ENCODE results near the gene ETV3.
A peak's percentile ranks its signal among the peaks of the same experiment; 100 is the strongest.

The ETV3 gene

DNA sequence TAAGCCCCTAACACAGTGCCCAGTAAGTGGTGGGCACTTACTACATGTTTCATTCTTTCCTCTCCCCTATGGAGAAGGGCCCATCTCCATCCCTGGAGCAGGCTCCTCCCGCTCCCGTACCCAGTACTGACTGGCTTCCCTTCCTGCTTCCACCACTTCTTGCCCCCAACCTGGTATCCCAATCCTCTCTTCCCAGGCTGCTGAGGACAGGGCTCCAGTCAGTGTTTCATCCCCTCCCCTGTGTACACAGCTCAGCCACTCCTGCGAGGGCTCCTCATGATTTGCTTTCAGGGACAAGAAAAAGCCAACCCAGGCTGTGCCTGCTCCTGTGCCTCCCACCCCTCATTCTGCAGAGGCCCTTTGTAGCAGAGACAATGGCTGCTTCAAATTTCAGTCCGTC is 20.8 kb upstream of the ETV3 start:
- DNase-seq, result no peak

GRCh38 chr1:157157501-157158190 is 19.5 kb upstream of the ETV3 start:
- no peak for DNase-seq

GRCh38 chr1:157156058-157156541 is 17.9 kb upstream of the ETV3 start:
- DNase-seq, result peak; percentile 78

- no peak for DNase-seq
These were observed 17.5 kb upstream of the ETV3 start for GRCh38 chr1:157155658-157156057.

DNA sequence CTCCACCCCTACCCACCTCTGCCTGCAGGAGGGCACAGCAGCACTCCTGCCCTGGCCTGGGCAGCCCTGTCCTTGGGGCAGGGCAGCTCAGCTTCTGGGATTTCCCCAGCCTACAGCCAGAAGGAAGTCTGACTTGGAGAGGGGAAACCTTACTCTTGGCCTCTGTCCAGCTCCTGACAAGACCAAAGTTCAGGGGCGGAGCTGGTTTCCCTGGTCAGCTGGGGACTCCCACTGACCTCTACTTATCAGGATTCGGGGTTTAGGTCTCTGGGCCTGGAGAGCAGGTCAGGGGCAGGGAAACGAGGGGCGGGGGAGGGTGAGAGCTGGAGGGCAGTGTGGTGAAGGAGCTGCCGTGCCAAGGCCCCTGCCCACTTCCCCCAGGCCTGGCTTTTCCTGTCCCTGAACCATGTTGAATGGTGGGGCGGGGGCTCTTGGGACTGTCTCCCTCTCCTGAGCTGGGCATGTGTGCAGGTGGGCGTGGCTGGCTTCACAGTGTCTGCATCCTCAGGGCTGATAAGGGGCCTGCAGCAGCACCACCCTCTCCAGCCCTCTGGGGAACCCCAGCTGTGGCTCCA is 16.8 kb upstream of the ETV3 start:
- DNase-seq, result no peak

GRCh38 chr1:157154291-157154690 is 16.1 kb upstream of the ETV3 start:
- DNase-seq, result no peak

GRCh38 chr1:157153746-157154145 is 15.6 kb upstream of the ETV3 start:
- no peak for DNase-seq

DNA sequence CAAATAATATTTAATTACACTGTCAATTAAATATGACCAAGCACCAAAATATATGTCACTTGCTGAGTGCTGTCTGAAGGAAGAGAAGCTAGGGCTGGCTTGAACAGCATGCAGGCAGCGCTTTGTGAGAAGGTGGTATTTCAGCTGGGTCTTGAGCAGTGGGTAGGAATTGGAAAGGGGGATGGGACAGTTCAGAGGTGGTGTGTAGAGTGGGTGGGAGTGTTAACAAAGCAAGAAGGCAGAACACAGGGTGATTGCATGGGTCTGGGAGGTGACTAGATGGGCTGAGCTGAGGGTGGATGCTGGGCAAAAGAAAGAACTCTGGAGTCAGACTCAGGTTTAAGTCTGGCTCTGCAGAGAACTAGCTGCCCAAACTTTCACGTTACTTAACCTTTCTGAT is 14.3 kb upstream of the ETV3 start:
- no peak for DNase-seq

- no peak for DNase-seq
These were observed 13.3 kb upstream of the ETV3 start for GRCh38 chr1:157151506-157151905.

DNA sequence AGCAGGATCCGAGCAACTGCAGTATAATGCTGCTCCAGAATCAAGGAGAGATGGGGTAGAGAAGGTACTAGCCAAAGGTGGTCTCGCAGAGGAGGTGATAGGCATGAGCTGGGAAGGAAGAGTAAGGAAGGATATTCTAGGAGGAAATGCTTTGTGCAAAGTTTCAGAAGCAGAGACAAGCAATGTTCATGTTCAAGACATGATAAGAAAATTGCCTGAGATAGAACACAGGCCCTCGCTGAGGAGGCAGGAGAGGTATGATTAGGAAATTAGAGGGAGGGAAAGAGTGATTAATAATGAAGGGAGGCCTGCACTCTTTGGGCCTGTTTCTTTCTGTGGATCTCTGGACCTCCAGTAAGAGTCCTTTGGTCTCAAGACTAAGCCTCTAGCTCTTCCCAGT is 12.9 kb upstream of the ETV3 start:
- no peak for DNase-seq

GRCh38 chr1:157150631-157151030 is 12.4 kb upstream of the ETV3 start:
- no peak for DNase-seq

DNA sequence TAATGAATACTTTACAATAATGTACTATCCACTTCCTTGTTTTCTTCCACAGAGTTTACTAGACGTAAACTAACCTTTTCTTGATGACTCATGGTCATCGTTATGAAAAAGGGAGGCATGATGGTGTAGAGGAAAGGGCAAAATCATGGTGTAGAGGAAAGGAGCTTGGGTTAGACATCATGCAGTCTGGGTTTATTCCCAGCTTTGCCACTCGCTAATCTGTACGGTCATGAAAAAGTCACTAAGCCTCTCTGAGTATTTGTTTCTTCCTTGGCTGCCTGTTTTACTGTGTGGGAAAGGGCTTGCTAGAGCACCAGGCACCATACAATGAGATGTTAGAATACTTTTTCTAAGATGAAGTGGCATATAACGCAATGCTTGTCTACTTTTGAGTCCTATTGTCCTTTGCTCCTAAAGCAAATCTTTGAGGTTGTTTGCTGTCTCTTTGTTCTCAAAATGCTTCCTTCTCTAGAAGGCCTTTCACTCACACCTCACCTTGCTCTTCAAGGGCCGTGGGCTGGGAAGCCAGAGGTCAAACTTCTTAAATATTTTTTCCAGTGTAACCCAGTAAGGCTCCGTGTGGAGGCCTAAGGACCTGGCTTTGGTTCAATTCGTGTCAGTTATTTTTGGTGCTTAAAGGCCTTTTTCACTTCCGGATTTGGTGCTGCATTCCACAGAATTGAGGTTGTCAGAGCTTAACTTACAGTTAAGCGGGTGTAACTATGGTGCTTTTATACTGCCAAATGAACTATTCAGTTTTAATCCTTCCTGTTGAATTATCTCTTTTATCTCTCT is 9.9 kb upstream of the ETV3 start:
- no peak for DNase-seq

- no peak for DNase-seq
These were observed 8.8 kb upstream of the ETV3 start for GRCh38 chr1:157147037-157147436.

GRCh38 chr1:157146244-157146643 is 8.0 kb upstream of the ETV3 start:
- DNase-seq, result no peak

DNA sequence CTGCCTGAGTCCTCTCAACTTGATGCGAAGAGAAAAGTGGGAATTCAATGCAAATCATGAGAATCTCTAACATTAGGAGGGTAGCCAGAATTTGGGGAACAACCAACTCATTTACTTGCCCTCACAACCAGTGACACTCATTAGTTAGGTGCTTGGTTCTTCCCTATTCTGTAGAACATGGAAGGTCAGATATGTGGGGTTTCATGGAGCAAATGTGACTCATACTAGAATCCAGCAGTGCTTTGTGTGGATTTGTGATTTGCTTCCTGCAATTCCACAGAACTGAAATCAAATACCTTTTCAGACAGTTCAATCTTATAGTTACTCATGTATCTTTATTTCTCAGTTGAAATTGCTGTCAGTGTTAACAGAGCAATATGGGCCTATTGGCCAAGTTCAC is 6.9 kb upstream of the ETV3 start:
- no peak for DNase-seq

DNA sequence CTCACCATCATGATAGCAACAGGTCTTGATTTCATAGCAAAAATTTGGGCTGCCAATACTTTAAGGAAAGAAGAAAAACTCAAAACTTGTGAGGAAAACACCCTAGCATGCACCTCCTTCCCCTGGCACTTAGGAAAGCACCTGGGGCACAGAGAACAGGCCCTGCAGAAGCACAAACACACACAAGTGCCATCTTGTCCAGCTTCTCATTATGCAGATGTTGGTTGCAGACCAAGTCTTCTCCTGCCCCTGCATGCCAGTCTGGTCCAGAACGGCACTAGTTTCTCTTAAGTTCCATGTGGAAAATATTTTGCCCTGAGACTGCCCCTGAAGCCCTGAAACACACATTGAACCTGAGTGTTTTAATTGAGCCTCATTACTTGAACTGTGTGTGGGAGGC is 6.3 kb upstream of the ETV3 start:
- no peak for DNase-seq

GRCh38 chr1:157142765-157143423 is 4.7 kb upstream of the ETV3 start:
- DNase-seq, result no peak

- DNase-seq, result no peak
These were observed 4.0 kb upstream of the ETV3 start for GRCh38 chr1:157142201-157142600.

GRCh38 chr1:157141212-157141855 is 3.1 kb upstream of the ETV3 start:
- no peak for DNase-seq

DNA sequence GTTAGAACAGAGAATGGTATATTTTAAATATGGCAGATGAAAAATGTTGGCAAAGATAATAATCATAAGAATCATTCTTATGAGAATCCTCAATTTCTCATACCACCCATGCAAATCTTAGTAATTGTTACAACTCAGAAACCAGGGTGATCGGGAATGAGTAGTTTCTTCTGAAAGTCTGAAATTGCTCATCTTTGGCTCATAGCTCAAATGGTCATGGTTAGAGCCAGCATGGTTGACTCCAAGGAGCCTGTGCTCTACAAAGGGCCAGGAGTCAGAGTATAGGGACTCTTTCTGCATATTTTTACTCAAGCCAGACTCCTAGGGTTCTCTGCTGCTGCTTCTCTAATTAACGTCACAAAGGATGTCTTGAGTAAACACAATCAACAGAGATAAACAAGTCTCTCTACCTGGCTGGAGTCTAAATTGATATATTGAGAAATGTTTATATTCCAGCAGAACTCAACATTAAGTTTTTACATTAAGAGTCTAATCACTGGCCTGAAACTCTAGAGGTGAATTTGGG is 1.9 kb upstream of the ETV3 start:
- peak; percentile 57 for DNase-seq

- no peak for DNase-seq
These were observed 989 bp upstream of the ETV3 start for GRCh38 chr1:157139052-157139715.
